K562 (cell line): ENCODE results near the gene STON2. TPM values are rescaled to one million over a fixed set of nuclear protein-coding genes. Genes with fewer than 3 reads are reported as not detected.

Experiments
- ARHGAP35 ChIP-seq: fragments of 450-650 bp; IDR thresholded peaks from 2 replicates; pipeline ENCODE4 v1.6.1; 2018; ENCODE audit not compliant: partially characterized antibody
- CCNT2 ChIP-seq: IDR thresholded peaks from 2 replicates; pipeline ENCODE4 v1.6.1; 2011; ENCODE audit warnings: borderline replicate concordance, low read depth, mild to moderate bottlenecking, moderate library complexity, mixed read lengths, low read length; ENCODE audit not compliant: insufficient read length; ENCODE audit errors: extremely low read depth
- MCM3 ChIP-seq: fragments of 450-650 bp; IDR thresholded peaks from 2 replicates; pipeline ENCODE4 v1.6.1; 2016
- NR2C2 ChIP-seq, 2 experiments: fragments of 200-800 bp in 1 of 2; sonication (Bioruptor generic) in 1 of 2; sonication (generic) in 1 of 2; formaldehyde crosslinking in 1 of 2; IDR thresholded peaks; 2 replicates each; pipeline versions ENCODE4 v1.6.1 to v1.8.0; 2016 to 2022; ENCODE audit warnings: mild to moderate bottlenecking in 1 of 2, missing compliant biosample characterization in 1 of 2, missing genetic modification characterization in 1 of 2, missing genetic modification reagents in 1 of 2
- SRF ChIP-seq, 2 experiments: fragments of 250-450, 450-650 bp in 1 of 2; sonication (Bioruptor Pico) in 1 of 2; sonication (generic) in 1 of 2; formaldehyde crosslinking; IDR thresholded peaks; 2 replicates each; pipeline versions ENCODE4 v1.5.0 to v1.5.1; 2020 to 2022; ENCODE audit warnings: mild to moderate bottlenecking in 1 of 2, missing genetic modification reagents in 1 of 2
- TCF3 ChIP-seq: sonication (generic); formaldehyde crosslinking; IDR thresholded peaks from 2 replicates; pipeline ENCODE4 v1.4.0; 2020; ENCODE audit warnings: mild to moderate bottlenecking, missing genetic modification reagents
- TCF7L2 ChIP-seq: fragments of 150-350 bp; IDR thresholded peaks from 2 replicates; pipeline ENCODE4 v1.6.1; 2016; ENCODE audit warnings: low read depth, mild to moderate bottlenecking, low read length, moderate library complexity
- TOE1 ChIP-seq, 2 experiments: fragments of 450-650 bp in 1 of 2; sonication (generic) in 1 of 2; formaldehyde crosslinking in 1 of 2; IDR thresholded peaks; 2 replicates each; pipeline versions ENCODE4 v1.7.1 to v1.8.0; 2016 to 2022; ENCODE audit warnings: borderline replicate concordance in 2 of 2, mild to moderate bottlenecking in 2 of 2, antibody characterized with exemption in 1 of 2, inconsistent platforms in 1 of 2, low read depth in 1 of 2, missing genetic modification reagents in 1 of 2, moderate library complexity in 1 of 2
- U2AF1 ChIP-seq: fragments of 200-400 bp; formaldehyde crosslinking; optimal IDR thresholded peaks from 2 replicates; pipeline ENCODE3; 2017; ENCODE audit warnings: mild to moderate bottlenecking, low read depth, low read length, moderate library complexity
- ZFPM2 ChIP-seq: fragments of 250-450 bp; sonication (Bioruptor Pico); IDR thresholded peaks from 2 replicates; pipeline ENCODE4 v1.5.1; 2022; ENCODE audit warnings: mild to moderate bottlenecking
- ZNF324 ChIP-seq: fragments of 250-450 bp; sonication (Bioruptor Pico); IDR thresholded peaks from 2 replicates; pipeline ENCODE4 v1.4.0; 2020; ENCODE audit warnings: mild to moderate bottlenecking
- ZNF551 ChIP-seq: fragments of 250-450 bp; sonication (Bioruptor Pico); IDR thresholded peaks from 2 replicates; pipeline ENCODE4 v1.5.0; 2021; ENCODE audit warnings: mild to moderate bottlenecking, moderate library complexity
- polyA plus RNA-seq, 8 experiments: library from polyadenylated mRNA; depleted of rRNA in 4 of 8; stranded (reverse) in 5 of 8; unstranded in 3 of 8; fragments of >200 nt; fragmentation: Nextera tagmentation in 2 of 8; fragmentation: Illumina TruSeq in 1 of 8; extraction: Ambion mirVana in 2 of 8; extraction: Trizol in 1 of 8; gene quantifications; 2 replicates each; pipeline versions ENCODE4 v1.2.1 to v1.2.3, GENCODE V29; 2011 to 2014; ENCODE audit warnings: inconsistent platforms in 1 of 8, missing spikeins in 1 of 8
- total RNA-seq, 7 experiments: library from RNA; depleted of rRNA in 6 of 7; stranded (reverse); fragments of >200 nt in 6 of 7; fragmentation: Illumina TruSeq in 2 of 7; extraction: Trizol in 2 of 7; gene quantifications; 2 replicates each; pipeline versions ENCODE4 v1.2.1 to v1.2.3, GENCODE V29; 2011 to 2021; ENCODE audit warnings: low replicate concordance in 1 of 7
- TF ChIP-seq, protein P1 (sequence below): fragments of 450-650 bp; IDR thresholded peaks from 2 replicates; pipeline ENCODE4 v1.6.1; 2017; ENCODE audit warnings: antibody characterized with exemption, mild to moderate bottlenecking
- TF ChIP-seq, protein P2 (sequence below): fragments of 250-450 bp; sonication (Bioruptor Pico); IDR thresholded peaks from 2 replicates; pipeline ENCODE4 v1.4.0; 2020

Gene STON2
- total and polyA plus RNA-seq, 9 of the 15 experiments (the other 6 are each of a cell fraction or from before 2014, with no cell fraction given), result 7.8 to 99.3 (median 53.5) TPM

DNA sequence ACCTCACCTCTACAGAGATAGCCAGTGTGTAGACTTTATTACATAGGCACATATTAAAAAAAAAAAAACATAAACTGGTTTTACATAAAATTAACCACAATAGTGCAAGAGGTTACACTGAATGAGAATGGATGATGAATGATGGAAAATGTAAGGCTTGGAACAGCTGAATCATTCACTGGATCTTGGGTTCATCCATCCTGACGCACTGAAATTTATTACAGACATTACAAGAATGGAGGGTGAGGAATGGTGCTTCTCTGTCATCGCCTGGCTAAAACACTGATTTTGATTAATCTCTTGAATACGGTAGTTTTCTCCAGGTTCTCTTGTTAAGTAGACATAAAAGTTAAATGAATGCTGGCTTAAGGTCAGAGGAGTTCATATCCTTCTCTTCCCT is 139.4 kb downstream of the STON2 start (continued):
- TF ChIP-seq, protein P1, sequence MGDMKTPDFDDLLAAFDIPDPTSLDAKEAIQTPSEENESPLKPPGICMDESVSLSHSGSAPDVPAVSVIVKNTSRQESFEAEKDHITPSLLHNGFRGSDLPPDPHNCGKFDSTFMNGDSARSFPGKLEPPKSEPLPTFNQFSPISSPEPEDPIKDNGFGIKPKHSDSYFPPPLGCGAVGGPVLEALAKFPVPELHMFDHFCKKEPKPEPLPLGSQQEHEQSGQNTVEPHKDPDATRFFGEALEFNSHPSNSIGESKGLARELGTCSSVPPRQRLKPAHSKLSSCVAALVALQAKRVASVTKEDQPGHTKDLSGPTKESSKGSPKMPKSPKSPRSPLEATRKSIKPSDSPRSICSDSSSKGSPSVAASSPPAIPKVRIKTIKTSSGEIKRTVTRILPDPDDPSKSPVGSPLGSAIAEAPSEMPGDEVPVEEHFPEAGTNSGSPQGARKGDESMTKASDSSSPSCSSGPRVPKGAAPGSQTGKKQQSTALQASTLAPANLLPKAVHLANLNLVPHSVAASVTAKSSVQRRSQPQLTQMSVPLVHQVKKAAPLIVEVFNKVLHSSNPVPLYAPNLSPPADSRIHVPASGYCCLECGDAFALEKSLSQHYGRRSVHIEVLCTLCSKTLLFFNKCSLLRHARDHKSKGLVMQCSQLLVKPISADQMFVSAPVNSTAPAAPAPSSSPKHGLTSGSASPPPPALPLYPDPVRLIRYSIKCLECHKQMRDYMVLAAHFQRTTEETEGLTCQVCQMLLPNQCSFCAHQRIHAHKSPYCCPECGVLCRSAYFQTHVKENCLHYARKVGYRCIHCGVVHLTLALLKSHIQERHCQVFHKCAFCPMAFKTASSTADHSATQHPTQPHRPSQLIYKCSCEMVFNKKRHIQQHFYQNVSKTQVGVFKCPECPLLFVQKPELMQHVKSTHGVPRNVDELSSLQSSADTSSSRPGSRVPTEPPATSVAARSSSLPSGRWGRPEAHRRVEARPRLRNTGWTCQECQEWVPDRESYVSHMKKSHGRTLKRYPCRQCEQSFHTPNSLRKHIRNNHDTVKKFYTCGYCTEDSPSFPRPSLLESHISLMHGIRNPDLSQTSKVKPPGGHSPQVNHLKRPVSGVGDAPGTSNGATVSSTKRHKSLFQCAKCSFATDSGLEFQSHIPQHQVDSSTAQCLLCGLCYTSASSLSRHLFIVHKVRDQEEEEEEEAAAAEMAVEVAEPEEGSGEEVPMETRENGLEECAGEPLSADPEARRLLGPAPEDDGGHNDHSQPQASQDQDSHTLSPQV, result no peak
- no peak for TF ChIP-seq TCF3 (CRISPR knock-in tag)
- TF ChIP-seq MCM3, result no peak
- TF ChIP-seq, protein P2, sequence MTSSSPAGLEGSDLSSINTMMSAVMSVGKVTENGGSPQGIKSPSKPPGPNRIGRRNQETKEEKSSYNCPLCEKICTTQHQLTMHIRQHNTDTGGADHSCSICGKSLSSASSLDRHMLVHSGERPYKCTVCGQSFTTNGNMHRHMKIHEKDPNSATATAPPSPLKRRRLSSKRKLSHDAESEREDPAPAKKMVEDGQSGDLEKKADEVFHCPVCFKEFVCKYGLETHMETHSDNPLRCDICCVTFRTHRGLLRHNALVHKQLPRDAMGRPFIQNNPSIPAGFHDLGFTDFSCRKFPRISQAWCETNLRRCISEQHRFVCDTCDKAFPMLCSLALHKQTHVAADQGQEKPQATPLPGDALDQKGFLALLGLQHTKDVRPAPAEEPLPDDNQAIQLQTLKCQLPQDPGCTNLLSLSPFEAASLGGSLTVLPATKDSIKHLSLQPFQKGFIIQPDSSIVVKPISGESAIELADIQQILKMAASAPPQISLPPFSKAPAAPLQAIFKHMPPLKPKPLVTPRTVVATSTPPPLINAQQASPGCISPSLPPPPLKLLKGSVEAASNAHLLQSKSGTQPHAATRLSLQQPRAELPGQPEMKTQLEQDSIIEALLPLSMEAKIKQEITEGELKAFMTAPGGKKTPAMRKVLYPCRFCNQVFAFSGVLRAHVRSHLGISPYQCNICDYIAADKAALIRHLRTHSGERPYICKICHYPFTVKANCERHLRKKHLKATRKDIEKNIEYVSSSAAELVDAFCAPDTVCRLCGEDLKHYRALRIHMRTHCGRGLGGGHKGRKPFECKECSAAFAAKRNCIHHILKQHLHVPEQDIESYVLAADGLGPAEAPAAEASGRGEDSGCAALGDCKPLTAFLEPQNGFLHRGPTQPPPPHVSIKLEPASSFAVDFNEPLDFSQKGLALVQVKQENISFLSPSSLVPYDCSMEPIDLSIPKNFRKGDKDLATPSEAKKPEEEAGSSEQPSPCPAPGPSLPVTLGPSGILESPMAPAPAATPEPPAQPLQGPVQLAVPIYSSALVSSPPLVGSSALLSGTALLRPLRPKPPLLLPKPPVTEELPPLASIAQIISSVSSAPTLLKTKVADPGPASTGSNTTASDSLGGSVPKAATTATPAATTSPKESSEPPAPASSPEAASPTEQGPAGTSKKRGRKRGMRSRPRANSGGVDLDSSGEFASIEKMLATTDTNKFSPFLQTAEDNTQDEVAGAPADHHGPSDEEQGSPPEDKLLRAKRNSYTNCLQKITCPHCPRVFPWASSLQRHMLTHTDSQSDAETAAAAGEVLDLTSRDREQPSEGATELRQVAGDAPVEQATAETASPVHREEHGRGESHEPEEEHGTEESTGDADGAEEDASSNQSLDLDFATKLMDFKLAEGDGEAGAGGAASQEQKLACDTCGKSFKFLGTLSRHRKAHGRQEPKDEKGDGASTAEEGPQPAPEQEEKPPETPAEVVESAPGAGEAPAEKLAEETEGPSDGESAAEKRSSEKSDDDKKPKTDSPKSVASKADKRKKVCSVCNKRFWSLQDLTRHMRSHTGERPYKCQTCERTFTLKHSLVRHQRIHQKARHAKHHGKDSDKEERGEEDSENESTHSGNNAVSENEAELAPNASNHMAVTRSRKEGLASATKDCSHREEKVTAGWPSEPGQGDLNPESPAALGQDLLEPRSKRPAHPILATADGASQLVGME (CRISPR knock-in tag), result no peak
- TF ChIP-seq ZFPM2 (CRISPR knock-in tag), result no peak
- TF ChIP-seq SRF (CRISPR knock-in tag; IDR thresholded peaks at IDR 0.05), result no peak
- TF ChIP-seq U2AF1, result no peak
- no peak for TF ChIP-seq NR2C2 (CRISPR knock-in tag; IDR thresholded peaks at IDR 0.05)
- no peak for TF ChIP-seq NR2C2 (tag; IDR thresholded peaks at IDR 0.05)
- no peak for TF ChIP-seq TOE1 (IDR thresholded peaks at IDR 0.05; ENCODE audit: borderline replicate concordance)
- TF ChIP-seq TOE1 (CRISPR knock-in tag; IDR thresholded peaks at IDR 0.05; ENCODE audit: borderline replicate concordance, low read depth), result no peak
- no peak for TF ChIP-seq ARHGAP35
- no peak for TF ChIP-seq ZNF324 (CRISPR knock-in tag)
- no peak for TF ChIP-seq TCF7L2
- no peak for TF ChIP-seq ZNF551 (CRISPR knock-in tag)
- no peak for TF ChIP-seq CCNT2
